WTC11 (cell line): Measurements from ENCODE around the gene PHLDA3.

Experiments
- CBFB ChIP-seq: sonication (generic); formaldehyde crosslinking; IDR thresholded peaks from 2 replicates; pipeline ENCODE4 v1.8.1; 2022; ENCODE audit warnings: mild to moderate bottlenecking, low read depth, missing genetic modification reagents
- FOXJ3 ChIP-seq: sonication (generic); formaldehyde crosslinking; IDR thresholded peaks from 2 replicates; pipeline ENCODE4 v1.9.0; 2021; ENCODE audit warnings: missing genetic modification reagents, mild to moderate bottlenecking, borderline replicate concordance
- IRF2 ChIP-seq: sonication (generic); formaldehyde crosslinking; IDR thresholded peaks from 2 replicates; pipeline ENCODE4 v1.8.0; 2022; ENCODE audit warnings: low read depth, missing genetic modification reagents, borderline replicate concordance
- MXD4 ChIP-seq: fragments of 250-450 bp; sonication (Bioruptor Pico); IDR thresholded peaks from 2 replicates; pipeline ENCODE4 v1.8.0; 2021; ENCODE audit warnings: mild to moderate bottlenecking, moderate library complexity, borderline replicate concordance
- TEAD1 ChIP-seq: sonication (generic); formaldehyde crosslinking; IDR thresholded peaks from 2 replicates; pipeline ENCODE4 v1.8.0; 2022; ENCODE audit warnings: mild to moderate bottlenecking, missing genetic modification reagents
- TEAD4 ChIP-seq: sonication (generic); formaldehyde crosslinking; IDR thresholded peaks from 2 replicates; pipeline ENCODE4 v1.8.0; 2022; ENCODE audit warnings: mild to moderate bottlenecking, missing genetic modification reagents
- TP53 ChIP-seq: sonication (generic); formaldehyde crosslinking; IDR thresholded peaks from 2 replicates; pipeline ENCODE4 v1.8.1; 2023; ENCODE audit warnings: mild to moderate bottlenecking, missing genetic modification reagents
- TF ChIP-seq, protein P1 (sequence below): fragments of 200-600 bp; IDR thresholded peaks from 2 replicates; pipeline ENCODE4 v1.8.0; 2022; ENCODE audit warnings: antibody characterized with exemption

- TF ChIP-seq, protein P1, sequence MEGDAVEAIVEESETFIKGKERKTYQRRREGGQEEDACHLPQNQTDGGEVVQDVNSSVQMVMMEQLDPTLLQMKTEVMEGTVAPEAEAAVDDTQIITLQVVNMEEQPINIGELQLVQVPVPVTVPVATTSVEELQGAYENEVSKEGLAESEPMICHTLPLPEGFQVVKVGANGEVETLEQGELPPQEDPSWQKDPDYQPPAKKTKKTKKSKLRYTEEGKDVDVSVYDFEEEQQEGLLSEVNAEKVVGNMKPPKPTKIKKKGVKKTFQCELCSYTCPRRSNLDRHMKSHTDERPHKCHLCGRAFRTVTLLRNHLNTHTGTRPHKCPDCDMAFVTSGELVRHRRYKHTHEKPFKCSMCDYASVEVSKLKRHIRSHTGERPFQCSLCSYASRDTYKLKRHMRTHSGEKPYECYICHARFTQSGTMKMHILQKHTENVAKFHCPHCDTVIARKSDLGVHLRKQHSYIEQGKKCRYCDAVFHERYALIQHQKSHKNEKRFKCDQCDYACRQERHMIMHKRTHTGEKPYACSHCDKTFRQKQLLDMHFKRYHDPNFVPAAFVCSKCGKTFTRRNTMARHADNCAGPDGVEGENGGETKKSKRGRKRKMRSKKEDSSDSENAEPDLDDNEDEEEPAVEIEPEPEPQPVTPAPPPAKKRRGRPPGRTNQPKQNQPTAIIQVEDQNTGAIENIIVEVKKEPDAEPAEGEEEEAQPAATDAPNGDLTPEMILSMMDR = no peak
- TF ChIP-seq TP53 (no peak), CBFB (no peak), MXD4 (no peak), FOXJ3 (CRISPR knock-in tag) (no peak), IRF2 (CRISPR knock-in tag) (no peak), TEAD1 (no peak), TEAD4 (CRISPR knock-in tag) (no peak)
Measured at GRCh38 chr1:201479201-201479730, 10.3 kb upstream of the PHLDA3 start.
